SU-DHL-6 (cell line): Measurements from ENCODE around the gene GCNT3.

ENCODE experiments used
- EZH2phosphoT487 ChIP-seq: fragments of 200-600 bp; sonication (generic), shearing (Covaris generic); conservative IDR thresholded peaks from 2 replicates; pipeline ENCODE4 v1.6.1; 2018; ENCODE audit warnings: mild to moderate bottlenecking, antibody characterized with exemption, low read length, moderate library complexity, mixed read lengths
- TF ChIP-seq, protein P1 (sequence below): fragments of 200-600 bp; sonication (generic); IDR thresholded peaks from one replicate; pipeline ENCODE4 v1.5.1; 2017; ENCODE audit warnings: antibody characterized with exemption, mild to moderate bottlenecking, low read length, moderate library complexity; ENCODE audit not compliant: insufficient read depth, poor library complexity, severe bottlenecking

DNA sequence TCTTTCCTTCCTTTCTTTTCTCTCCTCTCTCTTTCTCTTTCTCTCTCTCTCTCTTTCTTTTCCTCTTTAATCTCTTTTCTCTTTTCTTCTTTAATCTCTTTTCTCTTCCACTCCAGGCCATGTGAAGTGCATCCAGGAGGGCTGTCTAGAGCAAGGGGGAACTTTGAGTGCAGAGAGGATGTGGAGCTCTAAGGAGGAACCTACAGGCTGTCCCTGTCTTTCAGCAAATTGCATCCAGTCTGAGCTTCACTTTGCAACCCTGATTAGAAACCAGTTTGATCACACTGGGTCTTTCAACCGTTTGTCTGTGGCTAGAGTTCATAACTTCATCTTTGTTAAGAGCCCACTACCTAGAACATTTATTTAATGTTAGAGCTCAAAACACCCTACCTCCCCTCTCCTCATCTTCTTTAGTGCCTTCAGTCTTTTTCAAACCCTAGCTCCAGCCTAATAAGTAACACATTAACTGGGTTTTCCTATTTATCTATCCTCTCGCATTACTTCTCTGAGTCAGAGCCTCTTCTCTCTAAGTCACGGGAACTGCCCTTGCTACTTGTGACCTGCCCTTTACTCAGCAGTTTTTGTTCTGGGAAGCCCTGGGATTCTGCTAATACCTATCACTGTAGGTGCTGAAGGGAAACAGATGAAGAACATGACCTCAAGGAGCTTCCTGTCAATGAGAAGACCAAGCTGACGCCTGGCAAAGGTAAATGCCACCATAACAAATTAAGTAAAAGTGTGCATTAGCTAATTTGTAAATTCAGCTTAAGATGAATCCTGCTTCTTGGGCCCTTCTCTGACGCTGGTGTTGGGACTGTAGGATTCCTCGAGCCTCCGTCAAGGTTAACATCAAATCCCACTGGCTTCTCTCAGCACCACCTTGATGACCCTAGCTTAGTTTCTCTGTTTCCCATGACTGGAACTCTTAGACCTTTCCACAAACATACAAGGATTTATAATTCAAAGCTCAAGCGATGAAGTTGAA, at the start of gene GCNT3:
- TF ChIP-seq EZH2phosphoT487, result no peak
- TF ChIP-seq, protein P1, sequence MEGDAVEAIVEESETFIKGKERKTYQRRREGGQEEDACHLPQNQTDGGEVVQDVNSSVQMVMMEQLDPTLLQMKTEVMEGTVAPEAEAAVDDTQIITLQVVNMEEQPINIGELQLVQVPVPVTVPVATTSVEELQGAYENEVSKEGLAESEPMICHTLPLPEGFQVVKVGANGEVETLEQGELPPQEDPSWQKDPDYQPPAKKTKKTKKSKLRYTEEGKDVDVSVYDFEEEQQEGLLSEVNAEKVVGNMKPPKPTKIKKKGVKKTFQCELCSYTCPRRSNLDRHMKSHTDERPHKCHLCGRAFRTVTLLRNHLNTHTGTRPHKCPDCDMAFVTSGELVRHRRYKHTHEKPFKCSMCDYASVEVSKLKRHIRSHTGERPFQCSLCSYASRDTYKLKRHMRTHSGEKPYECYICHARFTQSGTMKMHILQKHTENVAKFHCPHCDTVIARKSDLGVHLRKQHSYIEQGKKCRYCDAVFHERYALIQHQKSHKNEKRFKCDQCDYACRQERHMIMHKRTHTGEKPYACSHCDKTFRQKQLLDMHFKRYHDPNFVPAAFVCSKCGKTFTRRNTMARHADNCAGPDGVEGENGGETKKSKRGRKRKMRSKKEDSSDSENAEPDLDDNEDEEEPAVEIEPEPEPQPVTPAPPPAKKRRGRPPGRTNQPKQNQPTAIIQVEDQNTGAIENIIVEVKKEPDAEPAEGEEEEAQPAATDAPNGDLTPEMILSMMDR, result no peak
